HG03469 (cell line): ENCODE results near the gene NEURL1.

Experiments used
- ATAC-seq: cut with Tn5 transposase; IDR thresholded peaks from one replicate; pipeline ENCODE4 v1.9.1; 2021; ENCODE audit warnings: mild to moderate bottlenecking, moderate library complexity, moderate number of reproducible peaks; ENCODE audit not compliant: unreplicated experiment

NEURL1 gene

DNA sequence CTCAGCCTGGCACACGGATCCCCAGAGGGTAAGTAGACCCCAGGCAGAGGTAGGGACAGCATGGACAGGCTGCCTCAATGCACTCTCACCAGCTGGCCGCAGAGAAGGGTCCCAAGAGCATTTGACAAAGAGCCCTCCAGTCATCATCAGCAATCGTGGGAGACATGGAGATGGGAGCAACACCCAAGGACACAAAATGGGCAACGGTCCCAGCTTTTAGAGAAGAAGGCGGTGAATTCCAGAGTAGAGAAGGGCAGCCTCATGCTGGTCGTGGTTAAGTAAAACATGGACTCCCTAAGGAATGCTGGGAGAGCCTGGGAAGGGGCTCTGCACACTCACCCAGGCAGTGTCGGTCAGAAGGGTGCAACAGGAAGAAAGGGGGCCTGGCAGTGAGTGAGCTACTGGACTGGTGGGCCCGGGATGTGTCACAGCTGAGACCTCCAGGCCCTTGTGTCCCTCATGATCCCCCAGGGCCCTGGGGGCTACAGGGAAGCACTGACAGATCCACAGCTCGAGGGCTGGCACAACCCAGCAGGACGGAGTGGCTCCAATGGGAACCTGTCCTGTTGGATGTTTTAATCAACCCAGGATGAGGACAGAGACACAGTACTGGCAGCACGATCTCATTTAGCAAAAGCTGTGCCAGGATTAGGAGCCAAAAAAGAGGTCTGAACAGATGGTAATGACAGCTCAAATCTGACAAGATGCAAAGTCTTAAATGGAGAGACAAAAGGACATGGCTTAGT is 147.1 kb downstream of the NEURL1 start:
- ATAC-seq: no peak

DNA sequence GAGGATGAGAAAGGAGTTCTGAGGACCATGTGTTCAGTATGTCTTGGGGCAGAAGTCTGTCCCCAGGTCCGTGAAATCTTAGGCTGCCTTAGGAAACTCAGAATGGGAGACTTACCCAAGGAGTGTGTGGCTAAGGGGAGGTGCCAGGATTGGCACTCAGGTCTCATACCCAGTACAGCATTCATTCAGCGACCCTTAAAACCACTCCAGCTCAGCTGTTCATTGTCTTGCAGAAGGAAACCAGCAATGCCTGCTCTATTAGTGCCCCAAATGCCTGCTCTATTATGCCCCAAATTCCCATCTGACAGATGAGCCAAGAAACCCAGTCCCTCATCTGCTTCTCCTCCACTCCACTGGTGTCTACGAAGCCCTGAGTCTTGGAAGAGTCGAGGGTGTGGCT is 147.8 kb downstream of the NEURL1 start:
- no peak for ATAC-seq
